Neural progenitor cell (in vitro differentiated cells): ENCODE results near the gene PRR18.

ENCODE experiments used
- EZH2 ChIP-seq: fragments of 200-600 bp; sonication (generic); IDR thresholded peaks from 2 replicates; pipeline ENCODE4 v1.6.1; 2017; ENCODE audit warnings: antibody characterized with exemption, mild to moderate bottlenecking, moderate library complexity
- EZH2phosphoT487 ChIP-seq: fragments of 200-600 bp; sonication (generic); IDR thresholded peaks from 2 replicates; pipeline ENCODE4 v1.6.1; 2017; ENCODE audit warnings: antibody characterized with exemption
- TF ChIP-seq, protein P1 (sequence below): fragments of 200-600 bp; sonication (generic); IDR thresholded peaks from 2 replicates; pipeline ENCODE4 v1.5.1; 2017; ENCODE audit warnings: antibody characterized with exemption, mild to moderate bottlenecking

DNA sequence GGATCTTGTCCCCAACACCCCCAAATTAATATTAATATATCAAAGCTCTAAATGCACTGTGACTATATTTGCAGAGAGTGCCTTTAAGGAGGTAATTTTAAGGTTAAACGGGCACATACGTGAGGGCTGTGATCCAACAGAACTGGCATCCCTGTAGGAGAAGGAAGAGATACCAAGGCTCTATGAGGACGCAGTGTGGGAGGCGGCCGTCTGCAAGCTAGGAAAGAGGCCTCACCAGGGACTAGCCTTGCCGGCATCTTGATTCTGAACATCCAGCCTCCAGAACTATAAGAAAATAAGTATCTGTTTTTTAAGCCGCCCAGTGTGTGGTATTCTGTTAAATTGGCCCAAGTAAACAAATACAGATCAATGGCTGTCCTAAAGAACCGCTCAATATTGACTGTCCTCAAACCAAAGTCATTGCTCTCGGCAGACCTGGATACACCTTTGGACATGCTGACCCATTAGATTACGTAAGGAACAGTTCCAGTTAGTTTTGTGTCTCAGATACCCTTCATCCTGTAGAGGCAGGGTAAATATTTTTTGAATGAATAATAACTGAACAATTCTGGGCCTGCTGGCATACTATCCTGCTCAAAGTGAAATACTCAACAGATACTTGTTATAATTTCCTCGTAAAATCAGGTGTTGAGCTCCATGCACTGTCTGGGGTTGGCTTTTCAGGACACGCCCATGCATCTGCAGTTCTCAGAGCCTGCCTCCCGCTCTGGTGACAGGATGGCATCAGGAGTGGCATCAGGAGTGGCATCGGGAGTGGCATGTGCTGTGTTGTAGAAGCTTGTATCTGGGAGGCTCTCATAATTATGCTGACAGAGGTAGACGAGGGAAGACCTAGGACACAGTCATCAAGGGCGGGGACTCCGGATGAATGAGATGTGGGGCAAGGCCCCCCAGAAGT lies 6.3 kb downstream of the PRR18 start:
- TF ChIP-seq, protein P1, sequence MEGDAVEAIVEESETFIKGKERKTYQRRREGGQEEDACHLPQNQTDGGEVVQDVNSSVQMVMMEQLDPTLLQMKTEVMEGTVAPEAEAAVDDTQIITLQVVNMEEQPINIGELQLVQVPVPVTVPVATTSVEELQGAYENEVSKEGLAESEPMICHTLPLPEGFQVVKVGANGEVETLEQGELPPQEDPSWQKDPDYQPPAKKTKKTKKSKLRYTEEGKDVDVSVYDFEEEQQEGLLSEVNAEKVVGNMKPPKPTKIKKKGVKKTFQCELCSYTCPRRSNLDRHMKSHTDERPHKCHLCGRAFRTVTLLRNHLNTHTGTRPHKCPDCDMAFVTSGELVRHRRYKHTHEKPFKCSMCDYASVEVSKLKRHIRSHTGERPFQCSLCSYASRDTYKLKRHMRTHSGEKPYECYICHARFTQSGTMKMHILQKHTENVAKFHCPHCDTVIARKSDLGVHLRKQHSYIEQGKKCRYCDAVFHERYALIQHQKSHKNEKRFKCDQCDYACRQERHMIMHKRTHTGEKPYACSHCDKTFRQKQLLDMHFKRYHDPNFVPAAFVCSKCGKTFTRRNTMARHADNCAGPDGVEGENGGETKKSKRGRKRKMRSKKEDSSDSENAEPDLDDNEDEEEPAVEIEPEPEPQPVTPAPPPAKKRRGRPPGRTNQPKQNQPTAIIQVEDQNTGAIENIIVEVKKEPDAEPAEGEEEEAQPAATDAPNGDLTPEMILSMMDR = no peak
- TF ChIP-seq EZH2 (no peak), EZH2phosphoT487 (no peak)
